PC-3 (cell line): ENCODE results near the gene LARP6. TPM values are rescaled to one million over a fixed set of nuclear protein-coding genes. Genes with fewer than 3 reads are reported as not detected.

Experiments used
- ATAC-seq: fragments of 200-7000 bp; cut with Tn5 transposase; 2 replicates; pipeline ENCODE4 v1.9.1; 2020; ENCODE audit warnings: mild to moderate bottlenecking, moderate library complexity
- BruUV-seq: library from RNA; stranded (reverse); fragments of 400-500 nt; replicated peaks from 2 replicates; lab custom pipeline; 2021; lab: Mats Ljungman, UMichigan
- CTCF ChIA-PET: fragments of 300-600 bp; sonication (Branson Sonifier 250); formaldehyde crosslinking; loops from one replicate; lab custom pipeline; 2022; ENCODE audit warnings: antibody characterized with exemption; lab: Charles Lee
- POLR2A ChIA-PET: fragments of 300-600 bp; sonication (Branson Sonifier 250); formaldehyde crosslinking; loops from one replicate; lab custom pipeline; 2022; ENCODE audit warnings: antibody characterized with exemption; ENCODE audit not compliant: unreplicated experiment; lab: Charles Lee
- DNase-seq: peaks from one replicate; pipeline ENCODE4 v3.0.0-alpha.2; 2015
- H2AFZ ChIP-seq: fragments of 300-600 bp; sonication (generic); 2 replicates; pipeline ENCODE4 v1.6.0; 2016; ENCODE audit warnings: antibody characterized with exemption, low read length
- H3F3A ChIP-seq: fragments of 300-600 bp; sonication (generic); one replicate; pipeline ENCODE4 v1.6.0; 2017; ENCODE audit warnings: antibody characterized with exemption, low read length, control low read depth, mild to moderate bottlenecking; ENCODE audit not compliant: unreplicated experiment
- H3K27ac ChIP-seq: fragments of 300-600 bp; sonication (generic); 2 replicates; pipeline ENCODE4 v1.5.1; 2016; ENCODE audit warnings: mild to moderate bottlenecking, low read length
- H3K27me3 ChIP-seq: fragments of 300-600 bp; sonication (generic); 2 replicates; pipeline ENCODE4 v1.6.1; 2016; ENCODE audit warnings: low read length, mixed read lengths
- H3K36me3 ChIP-seq: fragments of 300-600 bp; sonication (generic); 2 replicates; pipeline ENCODE4 v1.6.1; 2016; ENCODE audit warnings: low read depth, mixed run types, low read length, mixed read lengths
- H3K4me1 ChIP-seq: fragments of 300-600 bp; sonication (generic); 2 replicates; pipeline ENCODE4 v1.5.1; 2016; ENCODE audit warnings: low read length; ENCODE audit not compliant: insufficient read depth
- H3K4me2 ChIP-seq: fragments of 300-600 bp; sonication (generic); 2 replicates; pipeline ENCODE4 v1.6.0; 2016; ENCODE audit warnings: low read length
- H3K4me3 ChIP-seq: fragments of 300-600 bp; sonication (generic); 2 replicates; pipeline ENCODE4 v1.5.1; 2016; ENCODE audit warnings: mild to moderate bottlenecking, low read length, mixed read lengths
- H3K79me2 ChIP-seq: fragments of 300-600 bp; sonication (generic); 2 replicates; pipeline ENCODE4 v1.6.1; 2017; ENCODE audit warnings: low read length, mixed read lengths
- H3K9ac ChIP-seq: fragments of 300-600 bp; sonication (generic); 2 replicates; pipeline ENCODE4 v1.6.0; 2016; ENCODE audit warnings: mild to moderate bottlenecking, low read length
- H3K9me2 ChIP-seq: fragments of 300-600 bp; sonication (generic); replicated peaks from 2 replicates; pipeline ENCODE4 v1.6.1; 2016; ENCODE audit warnings: mixed run types, low read length, mixed read lengths
- H3K9me3 ChIP-seq: fragments of 300-600 bp; sonication (generic); 2 replicates; pipeline ENCODE4 v1.6.1; 2016; ENCODE audit warnings: low read length, mixed read lengths
- H4K20me1 ChIP-seq: fragments of 300-600 bp; sonication (generic); 2 replicates; pipeline ENCODE4 v1.6.1; 2016; ENCODE audit warnings: low read length, mixed read lengths
- EZH2 ChIP-seq: fragments of 300-600 bp; sonication (generic); IDR thresholded peaks from one replicate; pipeline ENCODE4 v1.6.1; 2017; ENCODE audit warnings: antibody characterized with exemption, mild to moderate bottlenecking, low read length; ENCODE audit not compliant: unreplicated experiment
- EZH2phosphoT487 ChIP-seq: fragments of 300-600 bp; sonication (generic); IDR thresholded peaks from 2 replicates; pipeline ENCODE4 v1.6.1; 2018; ENCODE audit warnings: mild to moderate bottlenecking, antibody characterized with exemption, low read length, borderline replicate concordance
- intact Hi-C: fragments of 100-400 bp; cut with micrococcal nuclease; formaldehyde crosslinking; loops from 2 replicates; pipeline ENCODE4 v1.9.0; 2023
- total RNA-seq: library from RNA; depleted of rRNA; stranded (reverse); fragments of >200 nt; gene quantifications from 2 replicates; pipeline ENCODE4 v1.2.3, GENCODE V29; 2014
- TF ChIP-seq, protein P1 (sequence below): fragments of 300-600 bp; sonication (generic); conservative IDR thresholded peaks from 2 replicates; pipeline ENCODE4 v1.5.1; 2017; ENCODE audit warnings: antibody characterized with exemption, low read depth, mild to moderate bottlenecking, low read length

Gene LARP6
- total RNA-seq, 1 experiment from 2014 or later: 133 TPM

DNA sequence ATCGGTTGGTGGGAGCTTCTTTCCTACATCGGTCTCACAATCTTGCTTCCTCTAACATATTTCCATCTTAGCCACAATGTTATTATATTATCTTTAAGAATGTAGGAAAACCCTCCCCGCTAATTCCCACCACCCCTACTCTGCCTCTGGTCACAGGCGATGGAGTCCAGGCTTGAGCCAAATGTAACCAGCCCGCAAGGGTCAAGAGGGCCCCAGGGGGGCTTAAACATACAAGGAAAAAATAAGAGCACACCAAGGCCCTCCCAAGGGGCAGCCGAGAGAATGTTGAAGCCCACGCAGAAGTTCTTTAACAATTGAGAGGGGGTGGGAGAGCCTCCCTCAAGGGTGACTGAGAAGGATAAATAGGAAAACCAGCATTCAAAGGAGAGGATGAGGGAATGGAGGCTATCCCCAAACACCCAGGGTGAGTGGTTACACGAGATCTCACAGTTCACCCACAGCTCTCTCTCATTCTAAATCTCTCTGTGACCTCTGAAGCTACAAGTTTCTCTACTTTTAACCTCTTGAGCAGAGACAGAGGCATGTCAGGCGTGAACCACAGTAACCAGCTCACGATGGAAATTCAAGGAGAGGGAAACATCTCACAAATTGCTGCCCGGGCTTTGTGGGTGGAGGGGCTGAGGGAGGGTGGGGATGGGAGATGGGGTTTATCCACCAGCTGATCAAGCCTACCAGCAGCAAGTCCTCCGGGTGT is 59.2 kb downstream of the LARP6 start:
- intact Hi-C loops: loop anchor here (5.0 kb wide), 1 partner anchor 32 kb away; the partner anchor contains the start of gene UACA
- Histone ChIP-seq H3K9ac (peak overlapping the region; percentile 67), H3K27me3 (no peaks in the 10 kb centered on the region), H3F3A (peaks cover 8% of the 10 kb centered on the region), H3K9me2 (no peaks in the 10 kb centered on the region), H3K4me3 (peak overlapping the region; percentile 36; the same call in 1 of the 2 replicates), H3K27ac (peak overlapping the region; percentile 94), H3K4me1 (peaks cover 81% of the 10 kb centered on the region), H3K79me2 (peaks cover 14% of the 10 kb centered on the region), H3K36me3 (no peaks in the 10 kb centered on the region), H2AFZ (peak overlapping the region; percentile 68), H3K4me2 (peak overlapping the region; percentile 75), H4K20me1 (no peaks in the 10 kb centered on the region), H3K9me3 (no peaks in the 10 kb centered on the region)
- ATAC-seq (peak; percentile 3; the same call in 1 of the 2 replicates), DNase-seq (no peak)
- ChIA-PET CTCF (interaction anchor here (0.5 to 1.3 kb wide), 3 partner anchors 18 to 96 kb away, joined by 3 to 13 read pairs (median 3); no protein-coding TSS in a partner anchor), POLR2A (interaction anchor here (0.7 kb wide), 2 partner anchors 11 to 17 kb away, joined by 3 read pairs; no protein-coding TSS in a partner anchor)
- TF ChIP-seq, protein P1, sequence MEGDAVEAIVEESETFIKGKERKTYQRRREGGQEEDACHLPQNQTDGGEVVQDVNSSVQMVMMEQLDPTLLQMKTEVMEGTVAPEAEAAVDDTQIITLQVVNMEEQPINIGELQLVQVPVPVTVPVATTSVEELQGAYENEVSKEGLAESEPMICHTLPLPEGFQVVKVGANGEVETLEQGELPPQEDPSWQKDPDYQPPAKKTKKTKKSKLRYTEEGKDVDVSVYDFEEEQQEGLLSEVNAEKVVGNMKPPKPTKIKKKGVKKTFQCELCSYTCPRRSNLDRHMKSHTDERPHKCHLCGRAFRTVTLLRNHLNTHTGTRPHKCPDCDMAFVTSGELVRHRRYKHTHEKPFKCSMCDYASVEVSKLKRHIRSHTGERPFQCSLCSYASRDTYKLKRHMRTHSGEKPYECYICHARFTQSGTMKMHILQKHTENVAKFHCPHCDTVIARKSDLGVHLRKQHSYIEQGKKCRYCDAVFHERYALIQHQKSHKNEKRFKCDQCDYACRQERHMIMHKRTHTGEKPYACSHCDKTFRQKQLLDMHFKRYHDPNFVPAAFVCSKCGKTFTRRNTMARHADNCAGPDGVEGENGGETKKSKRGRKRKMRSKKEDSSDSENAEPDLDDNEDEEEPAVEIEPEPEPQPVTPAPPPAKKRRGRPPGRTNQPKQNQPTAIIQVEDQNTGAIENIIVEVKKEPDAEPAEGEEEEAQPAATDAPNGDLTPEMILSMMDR: no peak
- no peak for TF ChIP-seq EZH2
- TSS peak; percentile 64 for BruUV-seq

GRCh38 chr15:70793694-70794093 is 60.3 kb downstream of the LARP6 start:
- no peak overlapping the region for H3K9ac ChIP-seq
- CTCF ChIA-PET: no interaction called here
- no peak overlapping the region for H3K4me3 ChIP-seq

More at GRCh38 chr15:70793694-70794093, 60.3 kb downstream of the LARP6 start:
- DNase-seq (no peak), ATAC-seq (no peak)
- no TSS peak for BruUV-seq
- no peaks in the 10 kb centered on the region for H4K20me1 ChIP-seq
- peak overlapping the region; percentile 94 for H3K27ac ChIP-seq
- H3K79me2 ChIP-seq: peaks cover 14% of the 10 kb centered on the region
- H3K9me3 ChIP-seq: no peaks in the 10 kb centered on the region
- H3K27me3 ChIP-seq: no peaks in the 10 kb centered on the region
- peaks cover 8% of the 10 kb centered on the region for H3F3A ChIP-seq
- H3K36me3 ChIP-seq: no peaks in the 10 kb centered on the region
- no peak overlapping the region for H2AFZ ChIP-seq
- H3K9me2 ChIP-seq: no peaks in the 10 kb centered on the region
- TF ChIP-seq EZH2phosphoT487 (no peak), EZH2 (no peak)
- TF ChIP-seq, protein P1: no peak
- H3K4me2 ChIP-seq: no peak overlapping the region
- POLR2A ChIA-PET: no interaction called here
- intact Hi-C loops: no loop called here
- peaks cover 88% of the 10 kb centered on the region for H3K4me1 ChIP-seq
